ENCODE measurements around the gene PFDN5. TPM values are rescaled to one million over a fixed set of nuclear protein-coding genes. Genes with fewer than 3 reads are reported as not detected.
A peak's percentile ranks its signal among the peaks of the same experiment; 100 is the strongest.
"Not testable (repeated sequence)": the region's sequence is repeated elsewhere in the genome, so short reads cannot be mapped to it uniquely, and the experiment has no call there.

Gene PFDN5
- total RNA-seq, 2 experiments from 2014 or later, result 253 to 322 TPM

GRCh38 chr12:53326460-53327185, 31.3 kb downstream of the PFDN5 start:
- intact Hi-C loops (cut with DNase I, micrococcal nuclease), result loop anchor here in 1 of 2 experiments (10.0 kb wide), 1 partner anchor 112 kb away; no protein-coding TSS in a partner anchor
- no peak for ATAC-seq

GRCh38 chr12:53327435-53328042, 32.2 kb downstream of the PFDN5 start:
- Mint-ChIP-seq H3K27ac (no peak overlapping the region), H3K4me1 (peaks cover 16% of the 10 kb centered on the region), H3K27me3 (peaks cover 2% of the 10 kb centered on the region), H3K36me3 (ENCODE audit: low read depth) (no peaks in the 10 kb centered on the region), H3K4me3 (no peak overlapping the region), H3K9me3 (ENCODE audit: low read depth) (no peaks in the 10 kb centered on the region)
- DNase-seq, result no peak
- ATAC-seq, result no peak
- intact Hi-C loops (cut with DNase I, micrococcal nuclease), result loop anchor here in 1 of 2 experiments (10.0 kb wide), 1 partner anchor 113 kb away; no protein-coding TSS in a partner anchor
- ChIA-PET CTCF (interaction anchor here (0.6 to 6.5 kb wide), 11 partner anchors 18 to 182 kb away, joined by 3 to 77 read pairs (median 3); partner anchors contain the start of gene PFDN5), POLR2A (interaction anchor here (0.9 kb wide), 1 partner anchor 84 kb away, joined by 3 read pairs; no protein-coding TSS in a partner anchor)

More at GRCh38 chr12:53326460-53327185, 31.3 kb downstream of the PFDN5 start:
- POLR2A ChIA-PET, result interaction anchor here (0.5 to 0.9 kb wide), 3 partner anchors 29 to 146 kb away, joined by 3 read pairs; partner anchors contain the start of genes CSAD and ZNF740
- Mint-ChIP-seq H3K9me3 (ENCODE audit: low read depth) (no peaks in the 10 kb centered on the region), H3K36me3 (ENCODE audit: low read depth) (no peaks in the 10 kb centered on the region), H3K27me3 (no peaks in the 10 kb centered on the region), H3K4me3 (peak overlapping the region; percentile 76), H3K4me1 (peaks cover 21% of the 10 kb centered on the region), H3K27ac (peak overlapping the region; percentile 76)
- DNase-seq, result no peak
- CTCF ChIA-PET, result interaction anchor here (0.6 to 6.5 kb wide), 11 partner anchors 14 to 224 kb away, joined by 3 to 77 read pairs (median 3); no protein-coding TSS in a partner anchor

- H3K27me3 Mint-ChIP-seq, result peaks cover 2% of the 10 kb centered on the region
- H3K4me3 Mint-ChIP-seq, result no peak overlapping the region
- no peaks in the 10 kb centered on the region for H3K9me3 Mint-ChIP-seq (ENCODE audit: low read depth)
- ChIA-PET POLR2A (no interaction called here), CTCF (interaction anchor here (0.7 to 6.5 kb wide), 5 partner anchors 18 to 148 kb away, joined by 3 to 77 read pairs (median 3); partner anchors contain the start of gene PFDN5)
- H3K36me3 Mint-ChIP-seq (ENCODE audit: low read depth), result no peaks in the 10 kb centered on the region
- no peak overlapping the region for H3K27ac Mint-ChIP-seq
- peaks cover 13% of the 10 kb centered on the region for H3K4me1 Mint-ChIP-seq
- intact Hi-C loops (cut with DNase I, micrococcal nuclease), result loop anchor here in 1 of 2 experiments (10.0 kb wide), 1 partner anchor 113 kb away; no protein-coding TSS in a partner anchor
- ATAC-seq, result no peak
- DNase-seq, result peak; percentile 44
These were observed 32.7 kb downstream of the PFDN5 start for GRCh38 chr12:53328043-53328435.

- Mint-ChIP-seq H3K4me1 (peaks cover 3% of the 10 kb centered on the region), H3K9me3 (ENCODE audit: low read depth) (no peaks in the 10 kb centered on the region), H3K4me3 (no peak overlapping the region), H3K36me3 (ENCODE audit: low read depth) (no peaks in the 10 kb centered on the region), H3K27ac (no peak overlapping the region), H3K27me3 (peaks cover 10% of the 10 kb centered on the region)
- POLR2A ChIA-PET, result no interaction called here
- CTCF ChIA-PET, result interaction anchor here (0.5 to 1.7 kb wide), 5 partner anchors 10 to 250 kb away, joined by 3 to 8 read pairs (median 4); partner anchors contain the start of gene AAAS
- intact Hi-C loops (cut with DNase I, micrococcal nuclease), result no loop called here
- ATAC-seq, result no peak
- no peak for DNase-seq
These were observed 35.3 kb downstream of the PFDN5 start for GRCh38 chr12:53330671-53331070.

- peaks cover 20% of the 10 kb centered on the region for H3K27me3 Mint-ChIP-seq
- H3K27ac Mint-ChIP-seq; POLR2A ChIA-PET; H3K4me3 Mint-ChIP-seq; intact Hi-C loops (cut with DNase I, micrococcal nuclease); ATAC-seq; H3K36me3 Mint-ChIP-seq (ENCODE audit: low read depth); H3K4me1 Mint-ChIP-seq; H3K9me3 Mint-ChIP-seq (ENCODE audit: low read depth); DNase-seq: not testable (repeated sequence)
- CTCF ChIA-PET, result interaction anchor here (0.6 to 1.6 kb wide), 10 partner anchors 9 to 169 kb away, joined by 3 to 8 read pairs (median 4); partner anchors contain the start of genes AAAS and TARBP2
These were observed 37.0 kb downstream of the PFDN5 start for GRCh38 chr12:53332339-53332738.

- intact Hi-C loops (cut with DNase I, micrococcal nuclease), result no loop called here
- ATAC-seq (no peak), DNase-seq (no peak)
- H3K27ac Mint-ChIP-seq, result no peak overlapping the region
- no peak overlapping the region for H3K4me3 Mint-ChIP-seq
- H3K9me3 Mint-ChIP-seq (ENCODE audit: low read depth), result no peaks in the 10 kb centered on the region
- ChIA-PET CTCF (interaction anchor here (0.6 to 2.0 kb wide), 7 partner anchors 8 to 88 kb away, joined by 3 to 8 read pairs (median 4); partner anchors contain the start of gene AAAS), POLR2A (no interaction called here)
- H3K27me3 Mint-ChIP-seq, result peaks cover 24% of the 10 kb centered on the region
- H3K36me3 Mint-ChIP-seq (ENCODE audit: low read depth), result no peaks in the 10 kb centered on the region
- H3K4me1 Mint-ChIP-seq, result peaks cover 2% of the 10 kb centered on the region
These were observed 37.4 kb downstream of the PFDN5 start for GRCh38 chr12:53332744-53333143.

GRCh38 chr12:53333289-53333688, 37.9 kb downstream of the PFDN5 start:
- CTCF ChIA-PET, result interaction anchor here (1.4 to 2.0 kb wide), 3 partner anchors 12 to 48 kb away, joined by 3 to 8 read pairs (median 5); no protein-coding TSS in a partner anchor
- peaks cover 29% of the 10 kb centered on the region for H3K27me3 Mint-ChIP-seq
- no peak overlapping the region for H3K27ac Mint-ChIP-seq
- H3K36me3 Mint-ChIP-seq (ENCODE audit: low read depth), result no peaks in the 10 kb centered on the region
- no peak for DNase-seq
- intact Hi-C loops (cut with DNase I, micrococcal nuclease), result no loop called here
- peaks cover 7% of the 10 kb centered on the region for H3K4me1 Mint-ChIP-seq
- no peak overlapping the region for H3K4me3 Mint-ChIP-seq
- POLR2A ChIA-PET, result interaction anchor here (0.6 kb wide), 1 partner anchor 22 kb away, joined by 3 read pairs; no protein-coding TSS in a partner anchor
- H3K9me3 Mint-ChIP-seq (ENCODE audit: low read depth), result no peaks in the 10 kb centered on the region
- ATAC-seq, result no peak

GRCh38 chr12:53333845-53334244, 38.5 kb downstream of the PFDN5 start:
- Mint-ChIP-seq H3K4me1 (peaks cover 9% of the 10 kb centered on the region), H3K9me3 (ENCODE audit: low read depth) (no peaks in the 10 kb centered on the region), H3K36me3 (ENCODE audit: low read depth) (no peaks in the 10 kb centered on the region), H3K27me3 (peaks cover 32% of the 10 kb centered on the region), H3K27ac (no peak overlapping the region), H3K4me3 (no peak overlapping the region)
- ChIA-PET CTCF (interaction anchor here (1.3 to 2.0 kb wide), 4 partner anchors 10 to 48 kb away, joined by 3 to 8 read pairs (median 4); no protein-coding TSS in a partner anchor), POLR2A (interaction anchor here (0.6 kb wide), 1 partner anchor 22 kb away, joined by 3 read pairs; no protein-coding TSS in a partner anchor)
- ATAC-seq (no peak), DNase-seq (no peak)
- intact Hi-C loops (cut with DNase I, micrococcal nuclease), result no loop called here

- Mint-ChIP-seq H3K4me3 (no peak overlapping the region), H3K9me3 (ENCODE audit: low read depth) (no peaks in the 10 kb centered on the region), H3K27ac (no peak overlapping the region), H3K27me3 (peaks cover 34% of the 10 kb centered on the region), H3K36me3 (ENCODE audit: low read depth) (no peaks in the 10 kb centered on the region), H3K4me1 (peaks cover 9% of the 10 kb centered on the region)
- intact Hi-C loops (cut with DNase I, micrococcal nuclease), result no loop called here
- ChIA-PET POLR2A (no interaction called here), CTCF (interaction anchor here (0.8 to 2.0 kb wide), 5 partner anchors 9 to 174 kb away, joined by 3 to 8 read pairs (median 4); no protein-coding TSS in a partner anchor)
- DNase-seq (no peak), ATAC-seq (no peak)
These were observed 39.5 kb downstream of the PFDN5 start for GRCh38 chr12:53334822-53335221.

- Mint-ChIP-seq H3K36me3 (ENCODE audit: low read depth) (no peaks in the 10 kb centered on the region), H3K9me3 (ENCODE audit: low read depth) (no peaks in the 10 kb centered on the region), H3K27me3 (peaks cover 37% of the 10 kb centered on the region), H3K4me3 (no peak within 1 kb of the TSS), H3K4me1 (peaks cover 17% of the 10 kb centered on the region), H3K27ac (no peak within 1 kb of the TSS)
- CTCF ChIA-PET, result interaction anchor here (1.0 kb wide), 1 partner anchor 9 kb away, joined by 5 read pairs; no protein-coding TSS in a partner anchor
- ATAC-seq (peak; percentile 49), DNase-seq (no peak)
- intact Hi-C loops (cut with DNase I, micrococcal nuclease), result no loop called here
- POLR2A ChIA-PET, result interaction anchor here (0.7 kb wide), 1 partner anchor 54 kb away, joined by 3 read pairs; no protein-coding TSS in a partner anchor
These were observed 40.9 kb downstream of the PFDN5 start, which contains the start of gene SP7 for GRCh38 chr12:53336181-53336681. Gene SP7 (minus strand): TSS chr12:53336354. CDS start chr12:53335646, 708 bp downstream.

- Mint-ChIP-seq H3K9me3 (ENCODE audit: low read depth) (no peaks in the 10 kb centered on the region), H3K27me3 (peaks cover 35% of the 10 kb centered on the region), H3K27ac (no peak overlapping the region), H3K4me3 (no peak overlapping the region), H3K4me1 (peaks cover 17% of the 10 kb centered on the region), H3K36me3 (ENCODE audit: low read depth) (no peaks in the 10 kb centered on the region)
- intact Hi-C loops (cut with DNase I, micrococcal nuclease), result no loop called here
- POLR2A ChIA-PET, result no interaction called here
- DNase-seq (no peak), ATAC-seq (no peak)
- CTCF ChIA-PET, result no interaction called here
These were observed 42.7 kb downstream of the PFDN5 start for GRCh38 chr12:53338017-53338416.
